ENCODE results near the gene RBM25.

DNA sequence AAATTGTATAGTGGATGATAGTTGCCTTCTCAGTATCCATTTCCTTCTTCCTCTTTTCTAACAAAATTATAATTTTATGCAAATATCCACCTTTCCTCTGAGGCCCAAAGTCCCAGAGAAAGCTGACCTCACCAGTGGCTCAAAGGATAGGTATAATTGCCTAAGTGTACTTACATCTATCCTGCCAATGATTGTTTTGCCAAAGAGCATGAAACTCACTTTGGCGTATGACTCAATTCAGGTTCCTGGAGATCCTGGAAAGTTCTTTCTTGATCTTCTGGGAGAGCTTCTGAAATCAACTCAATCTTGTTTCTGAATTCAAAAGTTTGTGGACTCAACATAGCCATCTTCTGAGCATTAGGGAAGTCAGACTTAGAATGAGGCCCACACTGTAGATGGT is 10.5 kb upstream of the RBM25 start:
- TF ChIP-seq POLR2AphosphoS5 (IDR thresholded peaks at IDR 0.05; ENCODE audit: low read depth, low read length) = no peak
- TF ChIP-seq FOXP2 (optimal IDR thresholded peaks at IDR 0.05; ENCODE audit: borderline replicate concordance, extremely low read depth, extremely low read length, insufficient read depth) = no peak
- no peak for TF ChIP-seq TAF1 (IDR thresholded peaks at IDR 0.05; ENCODE audit: borderline replicate concordance, insufficient read depth, low read length)
- TF ChIP-seq, protein P1, sequence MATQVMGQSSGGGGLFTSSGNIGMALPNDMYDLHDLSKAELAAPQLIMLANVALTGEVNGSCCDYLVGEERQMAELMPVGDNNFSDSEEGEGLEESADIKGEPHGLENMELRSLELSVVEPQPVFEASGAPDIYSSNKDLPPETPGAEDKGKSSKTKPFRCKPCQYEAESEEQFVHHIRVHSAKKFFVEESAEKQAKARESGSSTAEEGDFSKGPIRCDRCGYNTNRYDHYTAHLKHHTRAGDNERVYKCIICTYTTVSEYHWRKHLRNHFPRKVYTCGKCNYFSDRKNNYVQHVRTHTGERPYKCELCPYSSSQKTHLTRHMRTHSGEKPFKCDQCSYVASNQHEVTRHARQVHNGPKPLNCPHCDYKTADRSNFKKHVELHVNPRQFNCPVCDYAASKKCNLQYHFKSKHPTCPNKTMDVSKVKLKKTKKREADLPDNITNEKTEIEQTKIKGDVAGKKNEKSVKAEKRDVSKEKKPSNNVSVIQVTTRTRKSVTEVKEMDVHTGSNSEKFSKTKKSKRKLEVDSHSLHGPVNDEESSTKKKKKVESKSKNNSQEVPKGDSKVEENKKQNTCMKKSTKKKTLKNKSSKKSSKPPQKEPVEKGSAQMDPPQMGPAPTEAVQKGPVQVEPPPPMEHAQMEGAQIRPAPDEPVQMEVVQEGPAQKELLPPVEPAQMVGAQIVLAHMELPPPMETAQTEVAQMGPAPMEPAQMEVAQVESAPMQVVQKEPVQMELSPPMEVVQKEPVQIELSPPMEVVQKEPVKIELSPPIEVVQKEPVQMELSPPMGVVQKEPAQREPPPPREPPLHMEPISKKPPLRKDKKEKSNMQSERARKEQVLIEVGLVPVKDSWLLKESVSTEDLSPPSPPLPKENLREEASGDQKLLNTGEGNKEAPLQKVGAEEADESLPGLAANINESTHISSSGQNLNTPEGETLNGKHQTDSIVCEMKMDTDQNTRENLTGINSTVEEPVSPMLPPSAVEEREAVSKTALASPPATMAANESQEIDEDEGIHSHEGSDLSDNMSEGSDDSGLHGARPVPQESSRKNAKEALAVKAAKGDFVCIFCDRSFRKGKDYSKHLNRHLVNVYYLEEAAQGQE (IDR thresholded peaks at IDR 0.05; ENCODE audit: insufficient read depth in 1 of 2, low read depth in 2 of 2, low read length in 2 of 2) = no peak
